GM12878 (cell line): ENCODE measurements around the gene GZMB. TPM values are rescaled to one million over a fixed set of nuclear protein-coding genes. Genes with fewer than 3 reads are reported as not detected.

ENCODE experiments used
- ATAC-seq: fragments of 200-7000 bp; cut with Tn5 transposase; 3 replicates; pipeline ENCODE4 v1.9.1; 2020; ENCODE audit warnings: mild to moderate bottlenecking, moderate library complexity
- BruUV-seq: library from RNA; stranded (reverse); fragments of 400-500 nt; replicated peaks from 2 replicates; lab custom pipeline; 2021; lab: Mats Ljungman, UMichigan
- CTCF ChIA-PET: fragments of 300-600 bp; sonication (Branson Sonifier 250); formaldehyde crosslinking; extraction: SDS; loops from one replicate; lab custom pipeline; 2021; ENCODE audit warnings: inconsistent platforms; lab: Yijun Ruan, JAX
- POLR2A ChIA-PET: fragments of 350-600 bp; formaldehyde crosslinking; extraction: SDS; loops from one replicate; lab custom pipeline; 2021; ENCODE audit warnings: inconsistent platforms; lab: Charles Lee
- RAD21 ChIA-PET: fragments of 300-600 bp; sonication (Branson Sonifier 250); formaldehyde crosslinking; loops from one replicate; lab custom pipeline; 2023; ENCODE audit warnings: antibody characterized with exemption; ENCODE audit not compliant: unreplicated experiment; lab: Charles Lee
- SMC1A ChIA-PET: fragments of 300-600 bp; sonication (Branson Sonifier 250); formaldehyde crosslinking; loops from one replicate; lab custom pipeline; 2023; ENCODE audit not compliant: unreplicated experiment, uncharacterized antibody; lab: Charles Lee
- DNase-seq: peaks from one replicate; pipeline ENCODE4 v3.0.0-alpha.2; 2011; ENCODE audit warnings: low read depth, low spot score
- FAIRE-seq: peaks from 3 replicates; lab custom pipeline; 2011; peaks lifted over from hg19 to GRCh38; lab: Jason Lieb, UNC
- H2AFZ ChIP-seq: 2 replicates; pipeline ENCODE4 v1.6.0; 2011; ENCODE audit warnings: low read depth, low read length, control low read depth; ENCODE audit not compliant: control insufficient read depth
- H3K27ac ChIP-seq: 2 replicates; pipeline ENCODE4 v1.5.1; 2011; ENCODE audit warnings: control low read depth; ENCODE audit not compliant: control insufficient read depth, insufficient read depth
- H3K27me3 ChIP-seq, 2 experiments: replicated peaks in 1 of 2; 2 replicates each; pipeline versions ENCODE4 v1.6.0 to v1.6.1; 2011; ENCODE audit warnings: low read length in 1 of 2; ENCODE audit not compliant: control insufficient read depth in 2 of 2, insufficient read depth in 2 of 2
- H3K36me3 ChIP-seq, 2 experiments: 2 replicates each; pipeline ENCODE4 v1.5.1; 2011; ENCODE audit warnings: low read length in 1 of 2; ENCODE audit not compliant: control insufficient read depth in 2 of 2, insufficient read depth in 2 of 2
- H3K4me1 ChIP-seq: 2 replicates; pipeline ENCODE4 v1.6.1; 2011; ENCODE audit warnings: mild to moderate bottlenecking, low read length, moderate library complexity, mixed read lengths; ENCODE audit not compliant: control insufficient read depth, insufficient read depth
- H3K4me2 ChIP-seq: 2 replicates; pipeline ENCODE4 v1.6.0; 2011; ENCODE audit warnings: control low read depth; ENCODE audit not compliant: control insufficient read depth, insufficient read depth
- H3K4me3 ChIP-seq: fragments of 200-600 bp; sonication (generic); 2 replicates; pipeline ENCODE4 v1.5.1; 2016
- H3K79me2 ChIP-seq: 2 replicates; pipeline ENCODE4 v1.6.0; 2011; ENCODE audit warnings: low read length; ENCODE audit not compliant: control insufficient read depth, insufficient read depth
- H3K9ac ChIP-seq: 2 replicates; pipeline ENCODE4 v1.8.0; 2011; ENCODE audit warnings: low read length, control low read depth, mixed read lengths; ENCODE audit not compliant: control insufficient read depth, insufficient read depth
- H3K9me3 ChIP-seq: replicated peaks from 3 replicates; pipeline ENCODE4 v1.5.1; 2011; ENCODE audit warnings: mild to moderate bottlenecking, low read length; ENCODE audit not compliant: control insufficient read depth, insufficient read depth
- H4K20me1 ChIP-seq: 2 replicates; pipeline ENCODE4 v1.6.0; 2011; ENCODE audit not compliant: control insufficient read depth, insufficient read depth
- ATF7 ChIP-seq: fragments of 450-650 bp; IDR thresholded peaks from 2 replicates; pipeline ENCODE4 v1.6.1; 2016; ENCODE audit warnings: low read depth, mild to moderate bottlenecking
- CHD1 ChIP-seq: IDR thresholded peaks from 2 replicates; pipeline ENCODE4 v1.6.1; 2012; ENCODE audit warnings: low read depth, low read length, improper control_type of control experiment
- FOS ChIP-seq: IDR thresholded peaks from 3 replicates; pipeline ENCODE4 v1.6.1; 2011; ENCODE audit warnings: borderline replicate concordance; ENCODE audit not compliant: insufficient read length; ENCODE audit errors: extremely low read depth
- FOXK2 ChIP-seq: fragments of 450-650 bp; IDR thresholded peaks from 2 replicates; pipeline ENCODE4 v1.6.1; 2017; ENCODE audit warnings: mild to moderate bottlenecking, moderate library complexity
- HSF1 ChIP-seq: fragments of 150-350 bp; IDR thresholded peaks from 2 replicates; pipeline ENCODE4 v1.6.1; 2014; ENCODE audit warnings: mild to moderate bottlenecking, low read depth, low read length
- IKZF1 ChIP-seq: fragments of 450-650 bp; conservative IDR thresholded peaks from 2 replicates; pipeline ENCODE4 v1.6.1; 2017; ENCODE audit warnings: antibody characterized with exemption, mild to moderate bottlenecking
- IKZF2 ChIP-seq, 2 experiments: fragments of 450-650 bp; IDR thresholded peaks; 2 replicates each; pipeline ENCODE4 v1.6.1; 2017; ENCODE audit warnings: mild to moderate bottlenecking in 2 of 2, moderate library complexity in 2 of 2
- JUND ChIP-seq: IDR thresholded peaks from 2 replicates; pipeline ENCODE4 v1.6.1; 2012; ENCODE audit warnings: low read depth, mild to moderate bottlenecking, low read length, improper control_type of control experiment, moderate library complexity
- KAT2A ChIP-seq: conservative IDR thresholded peaks from 2 replicates; pipeline ENCODE4 v1.6.1; 2011; ENCODE audit warnings: low read depth, low read length; ENCODE audit not compliant: control insufficient read depth
- MEF2A ChIP-seq: IDR thresholded peaks from 2 replicates; pipeline ENCODE4 v1.6.1; 2011; ENCODE audit warnings: low read depth, mild to moderate bottlenecking, low read length, moderate library complexity; ENCODE audit not compliant: insufficient read depth
- MEF2B ChIP-seq: fragments of 450-650 bp; IDR thresholded peaks from 2 replicates; pipeline ENCODE4 v1.6.1; 2018; ENCODE audit warnings: mild to moderate bottlenecking, moderate library complexity; ENCODE audit not compliant: partially characterized antibody, poor library complexity, severe bottlenecking
- NFYA ChIP-seq: IDR thresholded peaks from 2 replicates; pipeline ENCODE4 v1.6.1; 2011; ENCODE audit warnings: low read depth, mild to moderate bottlenecking, low read length, improper control_type of control experiment, borderline replicate concordance
- NR2C2 ChIP-seq: IDR thresholded peaks from 2 replicates; pipeline ENCODE4 v1.6.1; 2011; ENCODE audit warnings: borderline replicate concordance, low read depth; ENCODE audit not compliant: control insufficient read depth, insufficient read length
- POLR2A ChIP-seq: IDR thresholded peaks from 2 replicates; pipeline ENCODE4 v1.6.1; 2011; ENCODE audit warnings: low read depth, mild to moderate bottlenecking, low read length
- SKIL ChIP-seq: fragments of 450-650 bp; IDR thresholded peaks from 2 replicates; pipeline ENCODE4 v1.6.1; 2017; ENCODE audit warnings: mild to moderate bottlenecking, low read depth, inconsistent platforms; ENCODE audit not compliant: poor library complexity, severe bottlenecking
- SP1 ChIP-seq: IDR thresholded peaks from one replicate; pipeline ENCODE4 v1.6.1; 2011; ENCODE audit warnings: low read depth, low read length
- SREBF1 ChIP-seq: IDR thresholded peaks from 2 replicates; pipeline ENCODE4 v1.6.1; 2012; ENCODE audit warnings: mild to moderate bottlenecking, low read length
- STAT1 ChIP-seq: fragments of 450-650 bp; conservative IDR thresholded peaks from 2 replicates; pipeline ENCODE4 v1.6.1; 2014; ENCODE audit warnings: antibody characterized with exemption, mild to moderate bottlenecking
- ZNF207 ChIP-seq: fragments of 450-650 bp; IDR thresholded peaks from 2 replicates; pipeline ENCODE4 v1.6.1; 2014; ENCODE audit warnings: antibody characterized with exemption, mild to moderate bottlenecking, borderline replicate concordance
- ZNF217 ChIP-seq: fragments of 450-650 bp; IDR thresholded peaks from 2 replicates; pipeline ENCODE4 v1.6.1; 2017; ENCODE audit warnings: antibody characterized with exemption, mild to moderate bottlenecking
- WGBS: methylation state at CpG from one replicate; pipeline ENCODE4 v1.1.6; 2016; ENCODE audit warnings: low lambda C conversion rate; ENCODE audit not compliant: insufficient replicate concordance, insufficient coverage; ENCODE audit errors: missing lambda C conversion rate; 5-methylcytosine and 5-hydroxymethylcytosine counted together
- in situ Hi-C: fragments of 300-500 bp; cut with MboI; formaldehyde crosslinking; loops from 9 replicates; pipeline ENCODE4 v1.14.3; 2018; ENCODE audit warnings: mixed read lengths
- intact Hi-C: fragments of 100-400 bp; cut with micrococcal nuclease; formaldehyde crosslinking; loops from one replicate; pipeline ENCODE4 v1.14.2; 2022; ENCODE audit not compliant: unreplicated experiment
- polyA plus RNA-seq, 11 experiments: library from polyadenylated mRNA; depleted of rRNA in 4 of 11; unstranded in 6 of 11; stranded (reverse) in 5 of 11; fragments of >200 nt; fragmentation: Nextera tagmentation in 4 of 11; fragmentation: Illumina TruSeq in 1 of 11; extraction: Ambion mirVana in 4 of 11; extraction: Trizol in 1 of 11; gene quantifications; 1 replicate in 1 of 11; 2 replicates in 10 of 11; pipeline versions ENCODE4 v1.2.1 to v1.2.3, GENCODE V29; 2011 to 2016; ENCODE audit warnings: inconsistent platforms in 2 of 11, missing spikeins in 2 of 11, low read depth in 1 of 11
- total RNA-seq, 4 experiments: library from RNA; depleted of rRNA in 3 of 4; stranded (reverse); fragments of >200 nt in 3 of 4; fragmentation: Illumina TruSeq in 1 of 4; extraction: Trizol in 1 of 4; gene quantifications; 2 replicates each; pipeline versions ENCODE4 v1.2.1 to v1.2.3, GENCODE V29; 2013 to 2021
- TF ChIP-seq, protein P1 (sequence below): IDR thresholded peaks from 2 replicates; pipeline ENCODE4 v1.6.1; 2011; ENCODE audit warnings: mild to moderate bottlenecking, low read depth, low read length, moderate library complexity; ENCODE audit not compliant: insufficient replicate concordance

GZMB gene
- total and polyA plus RNA-seq, 10 of the 15 experiments (the other 5 are each of a cell fraction or from before 2014, with no cell fraction given) = 0.19 to 0.87 (median 0.38) TPM; not detected in 7

DNA sequence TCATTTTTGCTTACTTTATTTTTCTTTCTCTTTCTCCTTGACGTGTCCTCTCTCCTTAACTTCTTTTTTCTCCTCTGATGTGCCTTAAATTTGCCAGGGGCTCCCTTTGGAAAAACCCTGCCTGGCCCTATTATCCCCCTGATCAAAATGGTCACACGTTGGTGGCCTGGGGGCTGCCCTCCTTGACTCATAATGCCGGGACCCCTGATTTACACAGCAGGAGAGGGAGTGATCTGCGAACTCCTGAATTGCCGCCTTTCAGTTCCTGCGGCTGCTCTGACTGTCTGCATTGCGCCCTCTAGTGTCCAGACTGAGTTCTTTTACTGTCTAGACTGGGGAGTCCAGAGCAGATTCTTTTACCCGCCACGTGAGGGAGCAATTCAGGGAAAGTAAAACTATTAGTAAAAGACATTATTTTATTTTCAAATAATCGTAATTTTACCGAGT, 44.8 kb upstream of the GZMB start:
- no TSS peak for BruUV-seq
- 10% methylated on average over 11 of the region's 11 CpGs for WGBS
- no peaks in the 10 kb centered on the region for H4K20me1 ChIP-seq
- RAD21 ChIA-PET = interaction anchor here (1.0 to 2.0 kb wide), 3 partner anchors 12 to 73 kb away, joined by 3 to 8 read pairs (median 3); no protein-coding TSS in a partner anchor
- intact Hi-C loops = loop anchor here (1.0 to 2.0 kb wide), 2 partner anchors 74 to 198 kb away; no protein-coding TSS in a partner anchor
- peak overlapping the region; percentile 60; the same call in 1 of the 2 replicates for H3K4me3 ChIP-seq
- DNase-seq = peak; percentile 72
- H3K27me3 ChIP-seq = no peaks in the 10 kb centered on the region
- peaks cover 9% of the 10 kb centered on the region for H3K4me1 ChIP-seq
- FAIRE-seq = peak; percentile 92
- peak overlapping the region; percentile 48 for H3K4me2 ChIP-seq
- H3K9ac ChIP-seq = peak overlapping the region; percentile 38
- SMC1A ChIA-PET = interaction anchor here (0.7 to 1.2 kb wide), 10 partner anchors 11 to 470 kb away, joined by 3 to 6 read pairs (median 4); no protein-coding TSS in a partner anchor
- no peaks in the 10 kb centered on the region for H3K36me3 ChIP-seq
- peak overlapping the region; percentile 3; the same call in 1 of the 2 replicates for H3K27ac ChIP-seq
- H3K79me2 ChIP-seq = no peaks in the 10 kb centered on the region
- peak overlapping the region; percentile 61; the same call in 1 of the 2 replicates for H2AFZ ChIP-seq
- POLR2A ChIA-PET = no interaction called here
- in situ Hi-C loops = loop anchor here (5.0 kb wide), 1 partner anchor 72 kb away; the partner anchor contains the start of gene GZMH
- CTCF ChIA-PET = interaction anchor here (0.7 to 6.5 kb wide), 28 partner anchors 8 to 559 kb away, joined by 3 to 49 read pairs (median 4); partner anchors contain the start of genes GZMB and GZMH
- ATAC-seq = peak; percentile 88
- H3K9me3 ChIP-seq = no peaks in the 10 kb centered on the region
- TF ChIP-seq FOXK2 (no peak), POLR2A (no peak), ATF7 (no peak), JUND (no peak), NR2C2 (no peak), ZNF207 (no peak), KAT2A (no peak), CHD1 (no peak), HSF1 (no peak), NFYA (no peak), MEF2A (0 out of 2 replicates have a peak, but pooled peaks have one; percentile 36), FOS (no peak), IKZF1 (peak; percentile 28; the same call in 1 of the 2 replicates), SKIL (peak; percentile 48), ZNF217 (no peak), SP1 (no peak), STAT1 (no peak), SREBF1 (no peak), IKZF2 (IDR thresholded peaks at IDR 0.05) (peak in 1 of 2 experiments; percentile 36; a peak in 1 of 4 replicates), MEF2B (no peak)
- TF ChIP-seq, protein P1, sequence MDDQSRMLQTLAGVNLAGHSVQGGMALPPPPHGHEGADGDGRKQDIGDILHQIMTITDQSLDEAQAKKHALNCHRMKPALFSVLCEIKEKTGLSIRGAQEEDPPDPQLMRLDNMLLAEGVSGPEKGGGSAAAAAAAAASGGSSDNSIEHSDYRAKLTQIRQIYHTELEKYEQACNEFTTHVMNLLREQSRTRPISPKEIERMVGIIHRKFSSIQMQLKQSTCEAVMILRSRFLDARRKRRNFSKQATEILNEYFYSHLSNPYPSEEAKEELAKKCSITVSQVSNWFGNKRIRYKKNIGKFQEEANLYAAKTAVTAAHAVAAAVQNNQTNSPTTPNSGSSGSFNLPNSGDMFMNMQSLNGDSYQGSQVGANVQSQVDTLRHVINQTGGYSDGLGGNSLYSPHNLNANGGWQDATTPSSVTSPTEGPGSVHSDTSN = no peak
